ENCODE measurements around the gene TBCD.

GRCh38 chr17:82881900-82882714, 130.2 kb downstream of the TBCD start:
- TF ChIP-seq TEAD4 (CRISPR knock-in tag; IDR thresholded peaks at IDR 0.05), result no peak
- no peak for TF ChIP-seq PRRX2 (CRISPR knock-in tag; IDR thresholded peaks at IDR 0.05)
- TF ChIP-seq CTCF (IDR thresholded peaks at IDR 0.05), result no peak
- no peak for TF ChIP-seq ELF4 (CRISPR knock-in tag; IDR thresholded peaks at IDR 0.05; ENCODE audit: low read depth)
- no peak for TF ChIP-seq ZNF121 (CRISPR knock-in tag; IDR thresholded peaks at IDR 0.05)
- TF ChIP-seq FOXK1 (CRISPR knock-in tag; IDR thresholded peaks at IDR 0.05), result no peak
- TF ChIP-seq MAX (CRISPR knock-in tag; IDR thresholded peaks at IDR 0.05), result no peak
- TF ChIP-seq USF2 (CRISPR knock-in tag; IDR thresholded peaks at IDR 0.05), result no peak
- no peak for TF ChIP-seq SP1 (CRISPR knock-in tag; conservative IDR thresholded peaks at IDR 0.05)
- no peak for TF ChIP-seq JUN (CRISPR knock-in tag; IDR thresholded peaks at IDR 0.05)
